ENCODE data around the gene DPY19L2. TPM values are rescaled to one million over a fixed set of nuclear protein-coding genes. Genes with fewer than 3 reads are reported as not detected.

Gene DPY19L2
- polyA plus RNA-seq, 2 of the 4 experiments (the other 2 are of a cell fraction): 3.7 to 5.8 TPM

DNA sequence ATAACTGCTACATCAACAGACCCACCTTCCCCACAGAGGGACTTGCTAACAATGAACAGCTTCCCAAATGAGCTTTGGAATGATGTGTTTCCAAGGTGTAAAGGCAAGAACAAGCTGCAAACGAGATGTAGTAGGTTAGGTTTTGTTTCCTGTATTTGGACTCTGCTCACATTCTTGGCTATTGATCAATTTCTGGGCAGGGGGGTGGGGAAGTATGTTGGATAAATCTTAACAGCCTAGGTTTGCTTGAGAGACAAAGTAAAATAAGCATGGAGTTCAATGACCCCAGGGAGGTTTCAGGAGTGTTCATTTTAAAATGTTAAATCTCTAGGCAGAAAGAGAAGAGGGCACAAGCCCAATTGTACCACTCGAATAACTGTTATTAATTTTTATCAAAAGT lies 146.6 kb downstream of the DPY19L2 start:
- FAIRE-seq (no peak), ATAC-seq (no peak)
- WGBS (ENCODE audit: missing lambda C conversion rate): 26% methylated on average over 2 of the region's 2 CpGs

More for the DNA sequence above, 146.6 kb downstream of the DPY19L2 start:
- POLR2A ChIA-PET: no interaction called here
- CTCF ChIA-PET: no interaction called here
- no peak overlapping the region for H3K4me2 ChIP-seq
- no peak overlapping the region for H3K27ac ChIP-seq
- H3K4me3 ChIP-seq: no peak overlapping the region
- TF ChIP-seq RAD21 (conservative IDR thresholded peaks at IDR 0.05 in 1 of 2, IDR thresholded peaks at IDR 0.05 in 1 of 2) (no peak), JUN (IDR thresholded peaks at IDR 0.05) (no peak), MAZ (IDR thresholded peaks at IDR 0.05; ENCODE audit: borderline replicate concordance, low read depth, low read length) (no peak), EHF (CRISPR knock-in tag; IDR thresholded peaks at IDR 0.05) (no peak), FOSL2 (IDR thresholded peaks at IDR 0.05) (no peak), FOSL2 (CRISPR knock-in tag; IDR thresholded peaks at IDR 0.05) (no peak), MAFK (IDR thresholded peaks at IDR 0.05; ENCODE audit: partially characterized antibody) (no peak), PHF8 (IDR thresholded peaks at IDR 0.05; ENCODE audit: borderline replicate concordance, low read depth) (no peak), NFE2L2 (conservative IDR thresholded peaks at IDR 0.05; ENCODE audit: low read length) (no peak), RFX5 (IDR thresholded peaks at IDR 0.05) (no peak), BHLHE40 (IDR thresholded peaks at IDR 0.05; ENCODE audit: low read depth, low read length) (no peak)
- TF ChIP-seq, protein P1, sequence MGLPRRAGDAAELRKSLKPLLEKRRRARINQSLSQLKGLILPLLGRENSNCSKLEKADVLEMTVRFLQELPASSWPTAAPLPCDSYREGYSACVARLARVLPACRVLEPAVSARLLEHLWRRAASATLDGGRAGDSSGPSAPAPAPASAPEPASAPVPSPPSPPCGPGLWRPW (IDR thresholded peaks at IDR 0.05): no peak
- TF ChIP-seq, protein P2, sequence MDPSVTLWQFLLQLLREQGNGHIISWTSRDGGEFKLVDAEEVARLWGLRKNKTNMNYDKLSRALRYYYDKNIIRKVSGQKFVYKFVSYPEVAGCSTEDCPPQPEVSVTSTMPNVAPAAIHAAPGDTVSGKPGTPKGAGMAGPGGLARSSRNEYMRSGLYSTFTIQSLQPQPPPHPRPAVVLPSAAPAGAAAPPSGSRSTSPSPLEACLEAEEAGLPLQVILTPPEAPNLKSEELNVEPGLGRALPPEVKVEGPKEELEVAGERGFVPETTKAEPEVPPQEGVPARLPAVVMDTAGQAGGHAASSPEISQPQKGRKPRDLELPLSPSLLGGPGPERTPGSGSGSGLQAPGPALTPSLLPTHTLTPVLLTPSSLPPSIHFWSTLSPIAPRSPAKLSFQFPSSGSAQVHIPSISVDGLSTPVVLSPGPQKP (IDR thresholded peaks at IDR 0.05; ENCODE audit: low read depth, low read length): no peak
- TF ChIP-seq, protein P3, sequence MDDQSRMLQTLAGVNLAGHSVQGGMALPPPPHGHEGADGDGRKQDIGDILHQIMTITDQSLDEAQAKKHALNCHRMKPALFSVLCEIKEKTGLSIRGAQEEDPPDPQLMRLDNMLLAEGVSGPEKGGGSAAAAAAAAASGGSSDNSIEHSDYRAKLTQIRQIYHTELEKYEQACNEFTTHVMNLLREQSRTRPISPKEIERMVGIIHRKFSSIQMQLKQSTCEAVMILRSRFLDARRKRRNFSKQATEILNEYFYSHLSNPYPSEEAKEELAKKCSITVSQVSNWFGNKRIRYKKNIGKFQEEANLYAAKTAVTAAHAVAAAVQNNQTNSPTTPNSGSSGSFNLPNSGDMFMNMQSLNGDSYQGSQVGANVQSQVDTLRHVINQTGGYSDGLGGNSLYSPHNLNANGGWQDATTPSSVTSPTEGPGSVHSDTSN (IDR thresholded peaks at IDR 0.05): no peak
- TF ChIP-seq, protein P4, sequence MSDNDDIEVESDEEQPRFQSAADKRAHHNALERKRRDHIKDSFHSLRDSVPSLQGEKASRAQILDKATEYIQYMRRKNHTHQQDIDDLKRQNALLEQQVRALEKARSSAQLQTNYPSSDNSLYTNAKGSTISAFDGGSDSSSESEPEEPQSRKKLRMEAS (IDR thresholded peaks at IDR 0.05): no peak
- no peak for DNase-seq (ENCODE audit: low read depth in 1 of 2, low spot score in 1 of 2)
- H3K9me3 ChIP-seq: no peaks in the 10 kb centered on the region
- H3K4me1 ChIP-seq: no peaks in the 10 kb centered on the region

Other genes with a start within 250 kb of the DPY19L2 start
- gene RXYLT1, start 111.4 kb upstream of the DPY19L2 start, polyA plus RNA-seq (2011; rRNA removed): 48.1 and 59.1 TPM in 2 replicates
- gene RXYLT1, start 111.4 kb upstream of the DPY19L2 start, polyA plus RNA-seq (2017; fragmentation: RNase III; extraction: RNeasy Plus Mini Kit Qiagen cat#74134 plus additional on column Dnase treatment): 31.6 to 35.7 TPM (median 34.2 TPM) in 3 replicates
- 22.9 and 23.6 TPM in 2 replicates for gene SRGAP1, start 176.2 kb upstream of the DPY19L2 start, polyA plus RNA-seq (2011; rRNA removed)
- gene SRGAP1, start 176.2 kb upstream of the DPY19L2 start, polyA plus RNA-seq (2017; fragmentation: RNase III; extraction: RNeasy Plus Mini Kit Qiagen cat#74134 plus additional on column Dnase treatment): 7.9 to 8.4 TPM (median 8.3 TPM) in 3 replicates

All from A549 (cell line).